SK-N-SH treated with all-trans-retinoic acid at 6 μM for 48 hours (cell line): ENCODE results near the gene HS3ST5.
"Not testable (repeated sequence)": the region's sequence is repeated elsewhere in the genome, so short reads cannot be mapped to it uniquely, and the experiment has no call there.

Source experiments
- ZC3H10 ChIP-seq: fragments of 250-450 bp; sonication (Bioruptor Pico); IDR thresholded peaks from 2 replicates; pipeline ENCODE4 v1.5.1; 2021; ENCODE audit warnings: mild to moderate bottlenecking, moderate library complexity
- ZFP3 ChIP-seq: fragments of 250-450 bp; sonication (Bioruptor Pico); IDR thresholded peaks from 2 replicates; pipeline ENCODE4 v1.5.0; 2020; ENCODE audit warnings: mild to moderate bottlenecking, moderate library complexity

- TF ChIP-seq ZC3H10, ZFP3 (CRISPR knock-in tag): not testable (repeated sequence)
Observed at GRCh38 chr6:114313816-114314215, 29.0 kb downstream of the HS3ST5 start.
